NCI-H2107 treated with DMSO at 0.1 percent for 48 hours (cell line): ENCODE measurements around the gene TMC4.

Experiments
- DNase-seq: peaks from one replicate; lab custom pipeline; 2025; ENCODE audit not compliant: unreplicated experiment; lab: John Stamatoyannopoulos, UW

The TMC4 gene

DNA sequence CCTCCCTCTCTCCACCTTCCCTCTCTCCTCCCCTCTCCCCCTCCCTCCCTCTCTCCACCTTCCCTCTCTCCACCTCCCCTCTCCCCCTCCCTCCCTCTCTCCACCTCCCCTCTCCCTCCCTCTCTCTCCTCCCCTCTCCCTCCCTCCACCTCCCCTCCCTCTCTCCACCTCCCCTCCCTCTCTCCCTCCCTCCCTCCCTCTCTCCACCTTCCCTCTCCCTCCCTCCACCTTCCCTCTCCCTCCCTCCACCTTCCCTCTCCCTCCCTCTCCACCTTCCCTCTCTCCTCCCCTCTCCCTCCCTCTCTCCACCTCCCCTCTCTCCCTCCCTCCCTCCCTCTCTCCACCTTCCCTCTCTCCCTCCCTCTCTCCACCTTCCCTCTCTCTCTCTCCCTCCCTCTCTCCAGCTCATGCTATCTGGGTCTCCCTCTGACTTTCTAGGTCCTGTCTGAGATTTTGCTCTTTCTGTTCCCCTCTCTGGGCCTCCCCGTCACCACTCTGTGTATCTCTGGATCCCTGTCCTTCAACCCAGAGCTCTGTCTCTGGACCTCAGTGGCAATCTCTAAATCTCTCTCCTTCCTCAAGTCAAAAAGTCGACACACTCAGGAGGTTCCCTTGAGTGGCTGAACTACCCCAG, 38.9 kb downstream of the TMC4 start:
- DNase-seq, result no peak

DNA sequence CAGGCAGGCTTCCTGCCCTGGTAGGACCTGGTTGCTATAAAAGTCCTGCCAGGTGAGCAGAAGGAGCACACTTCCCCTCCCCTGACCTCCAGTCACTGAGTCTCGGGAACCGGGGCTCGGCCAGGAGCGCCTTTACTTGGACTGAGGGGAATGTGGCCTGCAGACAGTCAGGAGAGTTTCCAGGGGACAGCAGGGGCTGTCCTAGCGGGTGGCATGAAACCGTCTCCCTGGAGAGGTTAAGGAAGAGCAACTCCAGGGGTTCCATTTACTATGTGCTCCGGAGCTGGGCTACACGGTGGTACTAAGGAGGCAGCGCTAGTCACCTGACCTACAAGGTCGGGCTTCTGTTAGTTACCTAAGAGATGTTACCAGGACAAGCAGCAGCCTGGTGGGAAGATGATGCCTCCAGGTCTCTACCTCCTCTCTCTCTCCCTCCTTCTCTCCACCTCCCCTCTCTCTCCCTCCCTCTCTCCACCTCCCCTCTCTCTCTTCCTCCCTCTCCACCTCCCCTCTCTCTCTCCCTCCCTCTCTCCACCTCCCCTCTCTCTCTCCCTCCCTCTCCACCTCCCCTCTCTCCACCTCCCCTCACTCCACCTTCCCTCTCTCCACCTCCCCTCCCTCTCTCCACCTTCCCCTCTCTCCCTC, 39.5 kb downstream of the TMC4 start:
- no peak for DNase-seq

DNA sequence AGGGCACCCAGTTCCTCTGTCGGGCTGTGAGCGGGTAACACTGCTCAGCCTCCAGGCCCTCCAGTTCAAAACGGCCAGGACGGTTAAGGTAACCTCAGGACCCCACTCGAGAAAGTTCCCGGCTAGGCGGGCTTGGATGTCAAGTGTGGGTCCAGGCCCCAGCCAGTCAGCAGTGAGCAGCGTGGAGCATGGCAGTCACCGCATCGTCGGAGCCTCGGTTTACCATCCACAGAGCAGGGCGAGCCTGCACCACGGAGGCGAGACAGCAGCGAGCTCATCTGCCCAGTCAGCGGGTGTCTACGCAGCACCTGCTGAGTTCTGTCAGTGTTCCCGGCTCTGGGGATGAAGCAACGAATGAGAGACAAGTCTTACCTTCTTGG, 43.4 kb downstream of the TMC4 start:
- DNase-seq, result no peak

DNA sequence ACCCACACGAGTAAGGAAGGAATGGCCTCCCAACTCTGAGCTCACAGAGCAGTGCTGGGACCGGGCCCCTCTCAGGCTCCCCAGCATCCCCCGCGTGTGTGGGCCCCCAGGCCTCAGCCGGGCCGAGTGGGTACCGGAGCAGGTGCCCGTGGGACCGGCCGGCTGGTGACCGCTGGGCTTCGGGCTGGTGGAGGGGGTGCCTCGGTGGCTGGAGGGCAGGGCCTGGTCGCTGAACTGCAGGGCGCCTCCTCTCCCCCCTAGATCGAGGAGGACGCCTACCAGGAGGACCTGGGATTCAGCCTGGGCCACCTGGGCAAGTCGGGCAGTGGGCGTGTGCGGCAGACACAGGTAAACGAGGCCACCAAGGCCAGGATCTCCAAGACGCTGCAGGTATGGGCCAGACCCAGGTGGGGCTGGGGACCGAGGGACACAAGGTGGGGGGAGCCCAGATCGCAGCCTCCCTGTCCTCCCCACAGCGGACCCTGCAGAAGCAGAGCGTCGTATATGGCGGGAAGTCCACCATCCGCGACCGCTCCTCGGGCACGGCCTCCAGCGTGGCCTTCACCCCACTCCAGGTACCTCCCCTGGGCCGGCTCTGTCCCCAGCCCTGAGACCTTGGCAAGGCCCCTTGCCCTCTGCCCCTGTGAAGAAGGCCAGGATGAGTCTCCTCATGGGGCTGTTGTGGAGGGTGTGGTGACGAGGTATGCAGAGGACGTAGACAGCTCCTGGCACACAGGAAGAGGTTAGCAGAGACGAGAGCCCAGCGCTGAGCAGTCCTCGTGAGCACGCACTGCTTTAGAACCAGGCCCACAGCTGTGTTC, 44.0 kb downstream of the TMC4 start:
- DNase-seq, result no peak

DNA sequence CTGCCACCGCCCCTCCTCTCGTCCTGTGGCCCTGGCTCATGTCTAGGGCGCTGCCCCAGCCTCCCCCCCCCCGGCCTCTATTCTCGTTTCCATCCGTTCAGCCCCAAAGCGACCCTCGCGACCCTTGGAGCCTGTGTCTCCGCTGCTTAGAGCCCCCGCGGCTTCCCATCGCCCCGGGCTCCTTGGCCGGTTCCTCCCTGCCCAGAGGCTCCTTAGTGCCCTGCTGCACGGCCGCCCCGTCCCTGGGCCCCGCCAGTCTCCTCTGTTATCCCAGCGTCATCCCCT, 44.6 kb downstream of the TMC4 start:
- no peak for DNase-seq

DNA sequence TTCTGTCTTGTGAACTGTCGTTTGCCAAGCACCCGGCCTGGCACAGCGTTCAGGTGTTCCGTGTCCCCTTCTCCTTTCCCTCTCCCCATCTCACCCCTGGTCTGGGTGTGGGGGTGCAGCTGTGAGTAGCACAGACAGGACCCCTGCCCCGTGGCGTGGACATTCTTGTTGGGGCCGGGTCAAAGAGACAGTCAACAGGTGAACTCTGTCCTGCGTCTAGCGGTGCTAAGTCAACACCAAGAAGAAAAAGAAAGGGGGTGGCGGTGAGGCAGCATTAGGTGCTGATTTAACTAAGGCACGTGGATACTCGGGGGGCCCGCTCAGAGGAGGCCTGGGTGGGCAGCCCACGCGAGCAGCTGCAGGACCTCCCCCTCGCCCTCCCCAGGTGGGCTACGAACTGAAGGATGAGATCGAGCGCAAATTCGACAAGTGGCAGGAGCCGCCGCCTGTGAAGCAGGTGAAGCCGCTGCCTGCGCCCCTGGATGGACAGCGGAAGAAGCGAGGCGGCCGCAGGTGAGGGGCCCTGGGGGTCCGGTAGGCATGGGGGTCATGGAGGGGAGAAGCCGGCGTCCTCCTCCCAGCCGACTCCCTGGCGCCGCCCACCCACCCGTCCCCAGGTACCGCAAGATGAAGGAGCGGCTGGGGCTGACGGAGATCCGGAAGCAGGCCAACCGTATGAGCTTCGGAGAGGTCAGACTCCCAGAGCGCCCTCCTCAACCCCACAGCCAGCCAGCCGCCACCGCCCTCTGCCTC, 45.1 kb downstream of the TMC4 start:
- DNase-seq, result no peak

DNA sequence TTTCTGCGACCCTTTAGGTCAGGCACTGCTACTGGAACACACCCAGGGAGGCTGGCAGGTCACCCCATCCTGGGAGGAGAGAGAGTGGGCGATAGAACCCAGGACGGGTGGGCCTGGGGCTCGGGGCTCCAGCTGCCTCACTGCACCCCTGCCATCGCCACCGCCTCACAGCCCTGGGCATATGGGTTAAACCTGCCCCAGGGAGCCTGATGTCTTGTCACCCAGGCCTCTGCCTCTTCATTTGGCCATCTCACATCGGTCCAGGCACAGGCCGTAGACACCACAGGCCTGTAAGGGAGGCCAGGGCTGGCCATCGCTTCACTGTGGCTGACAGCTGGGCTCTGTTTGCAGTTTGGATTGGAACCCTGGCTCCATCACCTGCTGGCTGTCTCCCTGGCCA, 47.2 kb downstream of the TMC4 start:
- DNase-seq, result no peak

DNA sequence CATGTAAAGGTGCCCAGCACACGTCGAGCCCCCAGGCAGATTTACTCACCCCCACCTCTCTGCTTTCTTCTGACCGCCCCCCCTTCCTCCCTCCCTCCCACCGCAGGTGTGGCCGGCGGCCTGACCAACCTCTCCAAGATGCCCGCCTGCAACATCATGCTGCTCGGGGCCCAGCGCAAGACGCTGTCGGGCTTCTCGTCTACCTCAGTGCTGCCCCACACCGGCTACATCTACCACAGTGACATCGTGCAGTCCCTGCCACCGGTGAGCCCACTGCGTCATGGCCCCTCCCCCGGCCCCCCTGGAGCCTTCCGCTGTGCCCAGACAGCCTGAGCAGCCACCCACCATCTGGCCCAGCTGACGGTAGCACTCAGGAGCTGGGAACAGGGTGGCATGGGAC, 48.6 kb downstream of the TMC4 start:
- no peak for DNase-seq

DNA sequence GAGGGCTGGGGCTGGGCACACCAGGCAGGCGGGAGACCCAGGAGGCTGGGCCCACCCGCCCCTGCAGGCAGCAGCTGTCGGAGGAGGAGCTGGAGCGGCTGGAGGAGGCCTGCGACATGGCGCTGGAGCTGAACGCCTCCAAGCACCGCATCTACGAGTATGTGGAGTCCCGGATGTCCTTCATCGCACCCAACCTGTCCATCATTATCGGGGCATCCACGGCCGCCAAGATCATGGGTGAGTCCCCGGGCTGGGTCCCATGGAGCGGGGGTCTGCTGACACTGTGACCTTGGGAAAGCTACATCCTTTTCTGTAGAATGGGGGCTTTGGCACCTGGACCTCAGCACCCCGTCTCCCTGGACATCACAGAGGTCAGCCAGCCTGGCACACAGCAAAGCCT, 49.3 kb downstream of the TMC4 start:
- no peak for DNase-seq

DNA sequence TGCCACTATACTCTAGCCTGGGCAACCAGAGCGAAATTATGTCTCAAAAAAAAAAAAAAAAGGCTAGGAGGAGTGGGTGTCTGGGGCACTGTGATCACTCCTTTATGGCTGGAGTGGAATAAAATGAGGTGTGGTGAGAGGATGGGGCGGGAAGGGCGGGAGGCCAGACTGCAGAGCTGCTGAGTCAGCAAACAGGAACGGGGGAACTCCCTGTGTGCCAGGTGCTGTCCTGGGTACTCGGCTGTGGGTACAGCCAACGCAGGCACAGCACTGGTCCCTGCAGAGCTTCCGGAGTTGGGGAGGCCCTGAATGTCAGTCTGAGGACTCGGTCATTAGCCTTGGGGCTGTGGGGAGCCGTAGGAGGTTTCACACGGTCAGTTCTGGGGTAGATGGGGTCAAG, 51.7 kb downstream of the TMC4 start:
- no peak for DNase-seq

DNA sequence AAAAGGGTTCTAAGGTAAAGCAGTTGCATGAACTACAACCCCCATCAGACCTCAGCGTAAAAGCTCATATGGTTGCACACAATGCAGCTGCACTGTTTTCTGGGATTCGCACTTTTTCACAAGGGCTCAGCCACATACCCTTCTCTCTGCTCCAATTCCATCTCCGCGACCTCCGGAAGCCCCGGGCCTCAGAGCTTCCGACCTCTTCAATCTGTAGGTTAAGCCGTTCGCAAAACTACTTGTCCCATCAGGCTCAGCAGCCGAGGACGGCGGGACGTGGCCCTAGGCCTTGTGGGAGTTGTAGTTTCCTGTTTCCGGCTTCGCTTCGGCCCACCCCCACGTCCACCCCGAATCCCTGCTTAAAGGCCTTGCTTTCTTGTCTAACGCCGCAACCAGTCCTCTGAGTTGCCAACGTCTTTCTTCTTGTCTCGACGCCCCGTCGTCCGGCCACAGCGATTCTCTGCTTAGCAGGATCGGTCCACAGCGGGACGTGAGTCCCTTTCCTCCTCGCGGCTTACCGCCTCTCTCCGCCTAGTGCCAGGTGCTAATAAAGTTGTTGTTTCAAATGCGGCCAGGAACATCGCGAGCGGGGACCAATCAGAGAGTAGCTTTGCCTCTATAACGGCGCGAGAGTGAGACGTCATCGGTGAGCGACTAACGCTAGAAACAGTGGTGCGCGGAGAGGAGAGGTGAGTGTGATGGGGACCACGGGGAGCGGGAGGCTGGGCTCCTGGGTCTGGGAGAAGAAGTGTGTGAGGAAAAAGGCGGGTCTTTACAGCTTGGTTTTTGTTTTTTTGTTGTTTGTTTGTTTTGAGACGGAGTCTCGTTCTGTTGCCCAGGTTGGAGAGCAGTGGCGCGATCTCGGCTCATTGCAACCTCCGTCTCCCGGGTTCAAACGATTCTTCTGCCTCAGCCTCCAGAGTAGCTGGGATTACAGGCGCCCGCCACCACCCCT, 57.6 kb downstream of the TMC4 start, which contains the start of the genes PRPF31 and TFPT:
TSS of gene PRPF31 (plus strand) at position 646 of the 955 bp plus-strand sequence. CDS start 2,525 bp downstream, outside the sequence.
TSS of gene TFPT (minus strand) at position 549 of the 955 bp plus-strand sequence. CDS start at position 161, 388 bp downstream.
- DNase-seq, result peak; percentile 94

DNA sequence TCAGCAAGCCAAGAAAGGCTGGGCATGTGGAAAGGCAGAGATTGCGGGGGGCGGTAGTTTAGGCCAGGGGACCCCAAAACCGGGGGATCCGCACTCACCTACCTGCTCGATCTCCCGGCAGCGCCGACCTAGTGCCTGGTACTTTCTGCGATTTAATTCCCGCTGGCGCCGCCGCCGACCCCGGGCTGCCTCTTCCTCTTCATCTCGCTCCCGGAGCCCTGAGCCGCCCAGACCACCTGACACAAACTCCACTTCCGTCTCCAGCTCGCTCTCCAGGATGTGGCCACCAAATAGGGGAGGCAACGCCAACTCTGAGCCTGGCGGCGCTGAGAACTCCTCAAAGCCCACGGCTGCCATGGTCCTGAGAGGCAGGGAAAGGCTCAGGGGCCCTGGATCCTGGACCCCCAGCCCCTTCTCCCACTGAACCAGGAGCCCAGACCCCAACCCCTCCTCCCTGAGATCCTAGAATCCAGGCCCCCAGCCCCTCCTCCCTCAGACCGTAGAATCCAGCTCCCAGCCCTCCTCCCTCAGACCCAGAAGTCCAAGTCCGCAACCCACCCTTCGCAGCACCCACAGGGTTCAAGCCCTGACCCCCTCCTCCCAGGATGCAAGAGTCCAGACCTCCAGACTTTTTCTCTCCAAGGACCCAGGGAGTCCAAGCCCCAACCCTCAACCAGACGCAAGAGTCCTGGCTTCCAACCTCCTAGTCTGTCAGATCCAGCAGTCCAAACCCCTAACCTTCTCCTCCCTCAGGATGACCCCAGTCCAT, 58.4 kb downstream of the TMC4 start:
- no peak for DNase-seq
